CD14-positive monocyte (primary cell): ENCODE results near the gene TULP1. TPM values are rescaled to one million over a fixed set of nuclear protein-coding genes. Genes with fewer than 3 reads are reported as not detected.

Experiments
- DNase-seq, 3 donors: peaks; one replicate each; pipeline ENCODE4 v3.0.0-alpha.2; 2011 to 2022
- H2AFZ ChIP-seq: 2 replicates; pipeline ENCODE4 v1.6.0; 2012; ENCODE audit warnings: mild to moderate bottlenecking, low read depth, low read length, inconsistent platforms; ENCODE audit not compliant: insufficient read depth, poor library complexity, severe bottlenecking
- H3K27ac ChIP-seq, 2 donors: 1 replicate in 1 of 2; 2 replicates in 1 of 2; pipeline ENCODE4 v1.5.1; 2012 to 2013; ENCODE audit warnings: low read length in 2 of 2, control low read depth in 1 of 2, inconsistent platforms in 1 of 2, low read depth in 1 of 2, mild to moderate bottlenecking in 1 of 2
- H3K27me3 ChIP-seq, 2 donors: one replicate each; pipeline versions ENCODE4 v1.6.0 to v1.6.1; 2011 to 2013; ENCODE audit warnings: low read length in 2 of 2; ENCODE audit not compliant: control insufficient read depth in 2 of 2, insufficient read depth in 2 of 2
- H3K36me3 ChIP-seq, 2 donors: replicated peaks in 1 of 2; 1 replicate in 1 of 2; 2 replicates in 1 of 2; pipeline versions ENCODE4 v1.5.1 to v1.6.1; 2012 to 2013; ENCODE audit warnings: low read length in 2 of 2, control low read depth in 1 of 2, inconsistent platforms in 1 of 2, mild to moderate bottlenecking in 1 of 2; ENCODE audit not compliant: insufficient read depth in 2 of 2, control insufficient read depth in 1 of 2
- H3K4me1 ChIP-seq, 2 donors: 1 replicate in 1 of 2; 2 replicates in 1 of 2; pipeline versions ENCODE4 v1.5.1 to v1.6.1; 2012 to 2013; ENCODE audit warnings: low read length in 2 of 2, control low read depth in 1 of 2, inconsistent platforms in 1 of 2, mild to moderate bottlenecking in 1 of 2, moderate library complexity in 1 of 2; ENCODE audit not compliant: insufficient read depth in 2 of 2, control insufficient read depth in 1 of 2
- H3K4me2 ChIP-seq: replicated peaks from 2 replicates; pipeline ENCODE3; 2012; ENCODE audit warnings: low read length, moderate library complexity, mild to moderate bottlenecking; ENCODE audit not compliant: poor library complexity, severe bottlenecking; ENCODE audit errors: extremely low read depth
- H3K4me3 ChIP-seq, 3 experiments: fragments of 200-600 bp in 1 of 3; sonication (generic) in 1 of 3; replicated peaks in 1 of 3; 1 replicate in 2 of 3; 2 replicates in 1 of 3; pipeline ENCODE4 v1.5.1; 2011 to 2013; ENCODE audit warnings: low read length in 3 of 3, mild to moderate bottlenecking in 3 of 3, control low read depth in 2 of 3, low read depth in 2 of 3, inconsistent platforms in 1 of 3, moderate library complexity in 1 of 3
- H3K79me2 ChIP-seq: 2 replicates; pipeline ENCODE4 v1.6.0; 2012; ENCODE audit warnings: mild to moderate bottlenecking, control low read depth, inconsistent platforms, low read length, moderate library complexity; ENCODE audit not compliant: insufficient read depth
- H3K9ac ChIP-seq: 2 replicates; pipeline ENCODE4 v1.6.0; 2017; ENCODE audit warnings: low read length, mild to moderate bottlenecking; ENCODE audit not compliant: insufficient read depth, poor library complexity, severe bottlenecking
- H3K9me3 ChIP-seq, 2 donors: replicated peaks in 1 of 2; 1 replicate in 1 of 2; 2 replicates in 1 of 2; pipeline versions ENCODE4 v1.5.1 to v1.6.1; 2012 to 2013; ENCODE audit warnings: low read length in 2 of 2, control low read depth in 1 of 2; ENCODE audit not compliant: control insufficient read depth in 1 of 2, insufficient read depth in 1 of 2
- H4K20me1 ChIP-seq: 2 replicates; pipeline ENCODE4 v1.6.0; 2012; ENCODE audit warnings: mild to moderate bottlenecking, low read length, control low read depth, moderate library complexity; ENCODE audit not compliant: insufficient read depth
- H3K27ac Mint-ChIP-seq, 7 donors: one replicate each; pipeline ENCODE4 v1.8.0; 2020; ENCODE audit warnings: mild to moderate bottlenecking in 7 of 7, mixed read lengths in 7 of 7, moderate library complexity in 6 of 7, inconsistent platforms in 2 of 7
- H3K27me3 Mint-ChIP-seq, 3 donors: one replicate each; pipeline ENCODE4 v1.8.0; 2021 to 2022; ENCODE audit warnings: low read depth in 3 of 3, mild to moderate bottlenecking in 3 of 3, mixed read lengths in 3 of 3, moderate library complexity in 3 of 3, inconsistent platforms in 1 of 3
- H3K36me3 Mint-ChIP-seq, 2 donors: one replicate each; pipeline ENCODE4 v1.8.0; 2020; ENCODE audit warnings: mixed read lengths in 2 of 2, inconsistent platforms in 1 of 2, mild to moderate bottlenecking in 1 of 2
- H3K4me1 Mint-ChIP-seq: one replicate; pipeline ENCODE4 v1.8.0; 2020; ENCODE audit warnings: mild to moderate bottlenecking, mixed read lengths
- H3K4me3 Mint-ChIP-seq, 2 donors: one replicate each; pipeline ENCODE4 v1.8.0; 2020; ENCODE audit warnings: mild to moderate bottlenecking in 2 of 2, mixed read lengths in 2 of 2, moderate library complexity in 1 of 2
- H3K9me3 Mint-ChIP-seq, 7 donors: one replicate each; pipeline ENCODE4 v1.8.0; 2020 to 2022; ENCODE audit warnings: mixed read lengths in 7 of 7, mild to moderate bottlenecking in 6 of 7, moderate library complexity in 6 of 7, inconsistent platforms in 2 of 7
- WGBS: methylation state at CpG from one replicate; pipeline ENCODE4 v1.1.5; 2013; ENCODE audit warnings: missing lambda C conversion rate; ENCODE audit not compliant: insufficient coverage; 5-methylcytosine and 5-hydroxymethylcytosine counted together
- intact Hi-C, 2 donors: fragments of 100-400 bp; cut with micrococcal nuclease; formaldehyde crosslinking; loops; one replicate each; pipeline versions ENCODE4 v1.15.0 to v1.15.1; 2023
- polyA plus RNA-seq, 3 donors: library from polyadenylated mRNA; depleted of rRNA in 1 of 3; unstranded in 2 of 3; stranded (reverse) in 1 of 3; fragments of 300-500 nt in 2 of 3; fragments of >200 nt in 1 of 3; fragmentation: Illumina TruSeq in 2 of 3; gene quantifications; 1 replicate in 2 of 3; 2 replicates in 1 of 3; pipeline ENCODE4 v1.2.3, GENCODE V29; 2012 to 2021
- small RNA-seq: library from RNA; depleted of rRNA; stranded (forward); fragments of <200 nt; gene quantifications from one replicate; pipeline ENCODE3, GENCODE V24; 2012; ENCODE audit warnings: low read depth; ENCODE audit not compliant: insufficient read length
- TF ChIP-seq, protein P1 (sequence below): fragments of 200-600 bp; IDR thresholded peaks from one replicate; pipeline ENCODE4 v1.8.0; 2022; ENCODE audit warnings: antibody characterized with exemption, mild to moderate bottlenecking

Gene TULP1
- polyA plus RNA-seq, 3 donors: not detected

DNA sequence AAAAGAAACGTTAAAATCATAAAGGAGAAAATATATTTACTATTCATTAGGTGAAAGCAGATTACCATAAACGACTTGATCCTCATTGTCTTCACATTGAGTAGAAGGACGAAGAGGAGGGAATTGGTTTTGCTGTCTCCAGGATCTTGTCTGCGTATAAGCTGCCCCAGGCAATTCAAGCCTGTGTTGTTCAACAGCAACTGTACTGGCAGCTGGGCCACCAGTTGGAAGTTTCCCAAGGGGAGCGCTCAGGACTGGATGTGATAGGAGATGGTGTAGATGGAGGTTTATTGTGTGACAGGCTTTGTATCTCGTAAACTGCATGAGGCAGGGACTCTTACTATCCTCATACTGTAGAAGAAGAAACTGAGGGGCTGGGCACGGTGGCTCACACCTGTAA lies 64.5 kb downstream of the TULP1 start:
- no peak overlapping the region for H3K27ac ChIP-seq
- intact Hi-C loops: loop anchor here in 1 of 2 donors (2.0 to 5.0 kb wide), 2 partner anchors 105 to 151 kb away; partner anchors contain the start of genes DEF6 and PPARD

More for the DNA sequence above, 64.5 kb downstream of the TULP1 start:
- Histone ChIP-seq H4K20me1 (no peaks in the 10 kb centered on the region), H3K9me3 (no peaks in the 10 kb centered on the region), H3K9ac (no peak overlapping the region), H3K4me2 (no peak overlapping the region), H3K4me1 (peaks cover 14 to 19% of the 10 kb centered on the region in 2 donors), H3K36me3 (no peaks in the 10 kb centered on the region), H3K27me3 (peaks cover 0 to 7% of the 10 kb centered on the region in 2 donors), H2AFZ (no peak overlapping the region), H3K4me3 (no peak overlapping the region), H3K79me2 (peaks cover 4% of the 10 kb centered on the region)
- no peak for DNase-seq
- Mint-ChIP-seq H3K9me3 (peaks cover 0 to 2% (median 0%) of the 10 kb centered on the region in 7 donors), H3K36me3 (no peaks in the 10 kb centered on the region), H3K27ac (peak overlapping the region in 1 of 7 donors; percentile 53), H3K4me3 (no peak overlapping the region), H3K4me1 (peaks cover 20% of the 10 kb centered on the region), H3K27me3 (peaks cover 15 to 32% (median 24%) of the 10 kb centered on the region in 3 donors)
- 20% methylated on average over 1 of the region's 7 CpGs for WGBS
- TF ChIP-seq, protein P1, sequence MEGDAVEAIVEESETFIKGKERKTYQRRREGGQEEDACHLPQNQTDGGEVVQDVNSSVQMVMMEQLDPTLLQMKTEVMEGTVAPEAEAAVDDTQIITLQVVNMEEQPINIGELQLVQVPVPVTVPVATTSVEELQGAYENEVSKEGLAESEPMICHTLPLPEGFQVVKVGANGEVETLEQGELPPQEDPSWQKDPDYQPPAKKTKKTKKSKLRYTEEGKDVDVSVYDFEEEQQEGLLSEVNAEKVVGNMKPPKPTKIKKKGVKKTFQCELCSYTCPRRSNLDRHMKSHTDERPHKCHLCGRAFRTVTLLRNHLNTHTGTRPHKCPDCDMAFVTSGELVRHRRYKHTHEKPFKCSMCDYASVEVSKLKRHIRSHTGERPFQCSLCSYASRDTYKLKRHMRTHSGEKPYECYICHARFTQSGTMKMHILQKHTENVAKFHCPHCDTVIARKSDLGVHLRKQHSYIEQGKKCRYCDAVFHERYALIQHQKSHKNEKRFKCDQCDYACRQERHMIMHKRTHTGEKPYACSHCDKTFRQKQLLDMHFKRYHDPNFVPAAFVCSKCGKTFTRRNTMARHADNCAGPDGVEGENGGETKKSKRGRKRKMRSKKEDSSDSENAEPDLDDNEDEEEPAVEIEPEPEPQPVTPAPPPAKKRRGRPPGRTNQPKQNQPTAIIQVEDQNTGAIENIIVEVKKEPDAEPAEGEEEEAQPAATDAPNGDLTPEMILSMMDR: no peak

Small RNA genes lying within 50 kb of the gene (small RNA-seq; reads per million reads assigned to genes)
- gene MIR7111: not detected

Other genes with a start within 250 kb of the TULP1 start
- gene DEF6, start 215.1 kb downstream of the TULP1 start, polyA plus RNA-seq: 100 to 1,000 TPM in 1 of 3 donors, 10 to 100 TPM in 2; 41.2 to 110 (median 59.3) TPM
- gene PPARD, start 170.3 kb downstream of the TULP1 start, polyA plus RNA-seq: 10 to 100 TPM in 1 of 3 donors, 1 to 10 TPM in 2; 1.2 to 22.0 (median 2.4) TPM
- 1 to 10 TPM; 1.8 to 3.0 (median 2.9) TPM for gene FANCE, start 60.6 kb downstream of the TULP1 start, polyA plus RNA-seq
- 1,000 to 10,000 TPM in 1 of 3 donors, 100 to 1,000 TPM in 2; 345 to 1,242 (median 421) TPM for gene RPL10A, start 44.5 kb downstream of the TULP1 start, polyA plus RNA-seq
- not detected for gene TEAD3, start 15.8 kb downstream of the TULP1 start, polyA plus RNA-seq
- 10 to 100 TPM; 20.2 to 58.5 (median 56.9) TPM for gene FKBP5, start 176.0 kb upstream of the TULP1 start, polyA plus RNA-seq
- 1 to 10 TPM in 1 of 3 donors, not detected in 2; 2.7 TPM for gene ARMC12, start 224.1 kb upstream of the TULP1 start, polyA plus RNA-seq